ENCODE data around the gene IPO11.

IPO11 gene

DNA sequence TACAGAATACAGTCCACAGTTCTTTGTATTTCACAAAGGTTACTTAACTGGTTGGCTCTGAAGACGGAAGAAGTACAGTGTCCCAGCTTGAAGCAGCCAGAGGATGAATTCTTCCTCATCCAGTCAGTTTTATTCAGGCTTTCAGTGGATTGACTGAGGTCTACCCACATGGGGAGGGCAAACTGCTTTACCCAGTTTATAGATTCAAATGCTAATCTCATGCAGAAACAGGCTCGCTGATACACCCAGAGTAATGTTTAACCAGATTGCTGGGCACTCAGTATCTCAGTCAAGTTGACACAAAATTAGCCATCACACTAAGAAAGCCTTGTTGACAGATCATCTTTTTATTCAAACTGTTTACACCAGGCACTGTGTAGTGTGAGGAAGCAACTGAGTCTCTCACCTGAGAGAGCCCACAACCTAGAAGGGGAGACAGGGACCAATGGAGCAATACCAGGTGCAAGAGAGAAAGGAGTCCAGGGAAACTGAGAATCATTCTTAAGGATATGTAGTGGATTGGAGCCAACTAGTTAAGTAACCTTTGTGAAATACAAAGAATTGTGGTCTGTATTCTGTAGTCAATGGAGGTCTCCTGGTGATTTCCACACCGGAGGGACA is 181.9 kb downstream of the IPO11 start:
- H3K27me3 ChIP-seq (ENCODE audit: insufficient read depth, poor library complexity, severe bottlenecking): no peaks in the 10 kb centered on the region
- H3K9me3 ChIP-seq (ENCODE audit: severe bottlenecking): no peaks in the 10 kb centered on the region
- TF ChIP-seq, protein P1, sequence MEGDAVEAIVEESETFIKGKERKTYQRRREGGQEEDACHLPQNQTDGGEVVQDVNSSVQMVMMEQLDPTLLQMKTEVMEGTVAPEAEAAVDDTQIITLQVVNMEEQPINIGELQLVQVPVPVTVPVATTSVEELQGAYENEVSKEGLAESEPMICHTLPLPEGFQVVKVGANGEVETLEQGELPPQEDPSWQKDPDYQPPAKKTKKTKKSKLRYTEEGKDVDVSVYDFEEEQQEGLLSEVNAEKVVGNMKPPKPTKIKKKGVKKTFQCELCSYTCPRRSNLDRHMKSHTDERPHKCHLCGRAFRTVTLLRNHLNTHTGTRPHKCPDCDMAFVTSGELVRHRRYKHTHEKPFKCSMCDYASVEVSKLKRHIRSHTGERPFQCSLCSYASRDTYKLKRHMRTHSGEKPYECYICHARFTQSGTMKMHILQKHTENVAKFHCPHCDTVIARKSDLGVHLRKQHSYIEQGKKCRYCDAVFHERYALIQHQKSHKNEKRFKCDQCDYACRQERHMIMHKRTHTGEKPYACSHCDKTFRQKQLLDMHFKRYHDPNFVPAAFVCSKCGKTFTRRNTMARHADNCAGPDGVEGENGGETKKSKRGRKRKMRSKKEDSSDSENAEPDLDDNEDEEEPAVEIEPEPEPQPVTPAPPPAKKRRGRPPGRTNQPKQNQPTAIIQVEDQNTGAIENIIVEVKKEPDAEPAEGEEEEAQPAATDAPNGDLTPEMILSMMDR (IDR thresholded peaks at IDR 0.05; ENCODE audit: poor library complexity, severe bottlenecking): no peak
- no peak overlapping the region for H3K27ac ChIP-seq (ENCODE audit: poor library complexity, severe bottlenecking)
- H3K36me3 ChIP-seq (ENCODE audit: low read depth): peaks cover 35% of the 10 kb centered on the region
- no peak for DNase-seq (ENCODE audit: low spot score)
- H3K4me1 ChIP-seq (ENCODE audit: insufficient read depth, poor library complexity, severe bottlenecking): no peaks in the 10 kb centered on the region
- ATAC-seq (ENCODE audit: low read depth): no peak
- no peak overlapping the region for H3K4me3 ChIP-seq (ENCODE audit: severe bottlenecking)

DNA sequence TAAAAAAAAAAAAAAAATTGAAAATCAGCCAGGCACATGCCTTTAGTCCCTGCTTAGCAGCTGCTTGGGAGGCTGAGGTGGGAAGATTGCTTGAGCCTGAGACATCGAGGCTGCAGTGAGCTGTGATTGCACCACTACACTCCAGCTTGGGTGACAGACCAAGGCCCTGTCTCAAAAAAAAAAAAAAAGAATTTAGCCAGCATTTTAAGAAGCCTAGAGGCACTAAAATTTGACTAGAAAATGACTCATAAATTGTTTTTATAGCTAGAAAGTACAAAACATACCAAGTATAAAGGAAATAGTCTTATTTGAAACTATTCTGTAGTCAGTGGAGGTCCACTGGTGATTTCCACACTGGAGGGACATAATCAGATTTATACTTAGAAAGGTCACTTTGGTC is 183.5 kb downstream of the IPO11 start:
- no peaks in the 10 kb centered on the region for H3K27me3 ChIP-seq (ENCODE audit: insufficient read depth, poor library complexity, severe bottlenecking)
- H3K9me3 ChIP-seq (ENCODE audit: severe bottlenecking): no peaks in the 10 kb centered on the region
- no peak overlapping the region for H3K4me3 ChIP-seq (ENCODE audit: severe bottlenecking)
- TF ChIP-seq, protein P1 (IDR thresholded peaks at IDR 0.05; ENCODE audit: poor library complexity, severe bottlenecking): no peak
- ATAC-seq (ENCODE audit: low read depth): no peak
- H3K36me3 ChIP-seq (ENCODE audit: low read depth): peaks cover 30% of the 10 kb centered on the region
- H3K4me1 ChIP-seq (ENCODE audit: insufficient read depth, poor library complexity, severe bottlenecking): peaks cover 2% of the 10 kb centered on the region
- no peak overlapping the region for H3K27ac ChIP-seq (ENCODE audit: poor library complexity, severe bottlenecking)
- DNase-seq (ENCODE audit: low spot score): no peak

DNA sequence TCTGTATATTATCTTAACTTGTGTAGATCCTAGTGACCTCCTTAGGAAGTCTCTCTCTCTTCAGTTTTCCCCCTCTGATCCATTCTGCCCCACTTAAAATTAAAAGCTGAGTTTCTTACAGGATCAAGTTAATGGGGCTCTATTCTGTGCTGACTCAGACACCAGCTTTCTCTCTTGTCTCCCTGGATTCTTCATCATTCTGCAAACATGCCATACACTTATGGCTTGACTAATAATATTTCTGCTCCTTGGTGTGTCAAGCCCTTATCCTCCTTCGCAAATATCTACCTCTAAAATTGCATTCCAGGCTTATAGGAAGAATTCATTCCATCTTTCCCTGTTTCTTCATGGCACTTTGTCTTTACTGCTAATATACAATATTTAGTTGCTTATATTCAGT is 184.1 kb downstream of the IPO11 start:
- H3K27ac ChIP-seq (ENCODE audit: poor library complexity, severe bottlenecking): no peak overlapping the region
- no peaks in the 10 kb centered on the region for H3K27me3 ChIP-seq (ENCODE audit: insufficient read depth, poor library complexity, severe bottlenecking)
- H3K4me1 ChIP-seq (ENCODE audit: insufficient read depth, poor library complexity, severe bottlenecking): peaks cover 2% of the 10 kb centered on the region
- no peak for ATAC-seq (ENCODE audit: low read depth)
- no peak for DNase-seq (ENCODE audit: low spot score)
- no peak overlapping the region for H3K4me3 ChIP-seq (ENCODE audit: severe bottlenecking)
- TF ChIP-seq, protein P1 (IDR thresholded peaks at IDR 0.05; ENCODE audit: poor library complexity, severe bottlenecking): no peak
- H3K9me3 ChIP-seq (ENCODE audit: severe bottlenecking): no peaks in the 10 kb centered on the region
- H3K36me3 ChIP-seq (ENCODE audit: low read depth): peaks cover 24% of the 10 kb centered on the region

DNA sequence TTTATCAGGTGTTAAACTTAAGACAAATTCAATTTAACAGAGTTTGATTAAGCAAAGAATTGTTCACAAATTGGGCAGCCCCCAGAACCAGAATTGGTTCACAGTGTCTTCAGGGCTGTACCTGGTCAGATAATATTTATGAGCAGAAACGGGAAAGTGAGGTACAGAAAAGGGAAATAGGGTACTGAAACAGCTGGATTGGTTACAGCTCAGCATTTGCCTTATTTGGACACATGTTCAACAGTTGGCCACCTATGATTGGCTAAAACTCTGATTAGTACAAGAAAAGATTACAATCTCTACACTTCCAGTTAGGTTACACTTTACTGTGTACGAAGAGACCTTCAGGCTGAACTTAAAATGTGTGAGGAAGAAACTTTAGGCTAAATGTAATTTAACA is 184.8 kb downstream of the IPO11 start:
- peaks cover 2% of the 10 kb centered on the region for H3K4me1 ChIP-seq (ENCODE audit: insufficient read depth, poor library complexity, severe bottlenecking)
- H3K27ac ChIP-seq (ENCODE audit: poor library complexity, severe bottlenecking): no peak overlapping the region
- TF ChIP-seq, protein P1 (IDR thresholded peaks at IDR 0.05; ENCODE audit: poor library complexity, severe bottlenecking): no peak
- no peaks in the 10 kb centered on the region for H3K27me3 ChIP-seq (ENCODE audit: insufficient read depth, poor library complexity, severe bottlenecking)
- peaks cover 18% of the 10 kb centered on the region for H3K36me3 ChIP-seq (ENCODE audit: low read depth)
- H3K4me3 ChIP-seq (ENCODE audit: severe bottlenecking): no peak overlapping the region
- no peak for DNase-seq (ENCODE audit: low spot score)
- no peaks in the 10 kb centered on the region for H3K9me3 ChIP-seq (ENCODE audit: severe bottlenecking)
- no peak for ATAC-seq (ENCODE audit: low read depth)

DNA sequence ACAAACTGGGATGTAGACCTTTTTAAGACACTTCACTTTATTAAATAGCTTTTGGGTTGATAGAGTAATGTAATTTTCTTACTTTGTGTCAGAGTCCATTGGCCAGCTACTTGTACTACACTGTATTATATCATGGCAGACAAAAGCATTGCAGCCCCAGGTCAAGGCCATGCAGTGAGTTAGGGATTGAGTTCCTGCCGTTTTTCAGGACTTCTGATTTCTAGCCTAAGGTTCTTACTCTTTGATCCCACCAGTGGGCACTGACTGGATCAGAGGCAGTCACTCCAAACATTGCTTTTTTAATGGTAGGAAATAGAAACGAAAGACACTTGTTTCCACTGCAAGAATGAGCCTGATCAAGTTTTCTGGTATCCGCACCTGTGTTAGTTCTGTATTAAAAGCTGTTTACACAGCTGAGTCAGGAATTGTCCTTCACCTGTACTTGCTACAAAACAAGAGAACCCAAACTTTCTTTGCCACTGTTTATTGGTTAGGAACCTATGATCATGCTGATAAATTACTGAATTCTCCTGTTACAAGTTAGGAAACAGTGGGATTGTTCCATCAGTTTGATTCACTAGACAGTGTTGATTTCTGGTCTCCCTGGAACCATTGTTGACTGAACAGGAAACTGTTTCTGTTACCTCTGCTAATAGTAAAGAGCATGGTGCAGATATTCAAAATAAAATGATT is 188.1 kb downstream of the IPO11 start:
- DNase-seq (ENCODE audit: low spot score) (no peak), ATAC-seq (ENCODE audit: low read depth) (peak; percentile 48)
- peaks cover 2% of the 10 kb centered on the region for H3K4me1 ChIP-seq (ENCODE audit: insufficient read depth, poor library complexity, severe bottlenecking)
- no peaks in the 10 kb centered on the region for H3K36me3 ChIP-seq (ENCODE audit: low read depth)
- TF ChIP-seq, protein P1 (IDR thresholded peaks at IDR 0.05; ENCODE audit: poor library complexity, severe bottlenecking): no peak
- no peaks in the 10 kb centered on the region for H3K9me3 ChIP-seq (ENCODE audit: severe bottlenecking)
- H3K4me3 ChIP-seq (ENCODE audit: severe bottlenecking): no peak overlapping the region
- H3K27ac ChIP-seq (ENCODE audit: poor library complexity, severe bottlenecking): no peak overlapping the region
- no peaks in the 10 kb centered on the region for H3K27me3 ChIP-seq (ENCODE audit: insufficient read depth, poor library complexity, severe bottlenecking)
